GM19099 (cell line): Measurements from ENCODE around the gene CHST15.

Source experiments
- POLR2A ChIP-seq: IDR thresholded peaks from 3 replicates; pipeline ENCODE4 v1.6.1; 2011; ENCODE audit warnings: low read depth; ENCODE audit not compliant: insufficient read length; ENCODE audit errors: extremely low read depth

The CHST15 gene

GRCh38 chr10:124005091-124005490 is 88.3 kb downstream of the CHST15 start:
- TF ChIP-seq POLR2A: no peak

GRCh38 chr10:124004663-124005004 is 88.8 kb downstream of the CHST15 start:
- no peak for TF ChIP-seq POLR2A

DNA sequence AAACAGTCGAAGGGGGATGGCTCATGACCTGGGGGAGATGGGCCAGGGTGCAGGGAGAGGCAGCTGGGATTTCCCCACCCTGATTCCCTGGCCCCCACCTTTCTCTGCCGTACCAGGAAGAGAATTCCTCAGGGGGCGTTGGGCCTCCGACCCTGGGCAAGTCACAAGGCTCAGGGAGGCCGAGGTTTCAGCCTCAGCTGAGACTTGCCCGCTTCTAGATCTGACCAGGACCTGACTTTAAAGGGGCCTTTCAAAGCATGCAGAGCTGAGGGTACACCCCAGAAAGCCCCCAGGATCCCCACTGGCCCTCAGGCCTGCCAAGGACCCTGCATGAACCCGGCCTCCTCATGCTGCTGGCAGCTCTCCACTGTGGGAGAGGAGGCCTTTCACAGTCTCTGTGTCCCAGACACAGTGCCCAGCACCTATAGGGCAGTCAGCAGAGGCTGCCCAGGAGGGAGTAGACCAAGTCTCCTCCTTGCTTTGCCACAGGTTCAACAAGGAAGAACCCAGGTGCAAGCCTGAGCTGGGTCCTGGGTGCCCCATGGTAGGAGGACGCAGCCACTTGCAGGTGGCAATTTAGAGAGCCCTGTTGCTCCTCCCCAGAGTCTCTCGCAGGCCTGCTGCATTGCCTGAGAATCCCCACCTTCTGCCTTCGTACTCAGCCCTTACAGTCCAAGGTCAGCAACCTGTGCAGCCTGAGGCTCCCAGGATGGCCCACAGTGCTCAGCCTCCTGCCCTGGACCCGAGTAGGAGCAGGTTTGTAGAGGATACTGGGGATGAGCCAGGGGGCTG is 89.3 kb downstream of the CHST15 start:
- TF ChIP-seq POLR2A: no peak

DNA sequence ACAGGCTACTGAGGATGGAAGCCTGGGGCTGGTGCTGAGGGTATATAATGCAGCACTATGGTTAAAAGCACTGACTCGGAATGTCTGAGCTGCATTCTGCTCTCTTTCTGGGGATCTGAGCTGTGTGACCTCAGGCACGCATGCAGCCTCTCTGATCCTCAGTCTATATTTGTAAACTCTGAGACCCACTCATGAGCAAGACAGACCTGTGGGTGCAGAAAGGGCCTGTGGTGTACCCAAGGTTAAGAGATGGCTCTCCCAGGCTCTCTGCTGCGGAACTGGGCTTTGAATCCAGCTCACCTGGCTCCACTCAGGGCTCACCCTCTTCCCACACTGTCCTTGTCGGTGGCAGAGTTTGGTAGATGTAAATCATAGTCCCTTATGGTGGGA is 89.9 kb downstream of the CHST15 start:
- TF ChIP-seq POLR2A: no peak

- TF ChIP-seq POLR2A: no peak
Observed at GRCh38 chr10:124003070-124003419, 90.4 kb downstream of the CHST15 start.

- no peak for TF ChIP-seq POLR2A
Observed at GRCh38 chr10:124002391-124003069, 90.9 kb downstream of the CHST15 start.

DNA sequence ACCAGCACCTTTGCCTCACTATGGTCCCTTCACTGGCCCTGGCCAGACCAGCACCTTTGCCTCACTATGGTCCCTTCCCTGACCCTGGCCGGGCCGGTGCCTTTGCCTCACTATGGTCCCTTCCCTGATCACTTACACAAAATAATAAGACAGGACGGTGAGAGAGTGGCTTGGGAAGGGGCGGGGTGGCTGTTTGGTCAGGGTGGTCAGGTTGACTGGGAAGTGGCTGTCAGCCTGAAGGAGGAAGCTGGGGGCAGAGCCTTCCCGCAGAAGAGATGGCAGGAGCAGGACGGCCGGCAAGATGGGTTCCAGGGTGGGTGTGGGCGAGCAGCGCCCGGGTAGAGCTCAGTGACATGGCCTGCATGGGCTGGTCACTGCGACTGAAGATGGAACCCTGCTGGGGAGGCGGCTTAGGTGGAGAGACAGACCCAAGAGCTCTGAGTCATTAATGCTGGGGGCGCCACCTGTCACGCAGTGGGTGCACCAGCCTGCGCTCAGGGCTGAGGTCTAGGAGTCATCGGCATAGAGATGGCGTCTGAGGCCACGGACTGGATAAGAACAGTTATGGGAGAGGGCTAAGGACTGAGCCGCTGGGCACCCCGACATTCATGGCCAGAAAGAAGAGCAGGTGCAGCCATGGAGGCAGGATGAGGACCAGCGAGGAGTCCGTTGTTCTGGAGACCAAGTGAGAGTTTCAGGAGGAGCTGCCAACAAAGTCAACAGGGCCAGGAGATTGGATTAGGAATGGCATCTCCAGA is 91.8 kb downstream of the CHST15 start:
- no peak for TF ChIP-seq POLR2A

- TF ChIP-seq POLR2A: no peak
Observed at GRCh38 chr10:124000792-124001201, 92.6 kb downstream of the CHST15 start.

GRCh38 chr10:123999956-124000615 is 93.3 kb downstream of the CHST15 start:
- TF ChIP-seq POLR2A: no peak

DNA sequence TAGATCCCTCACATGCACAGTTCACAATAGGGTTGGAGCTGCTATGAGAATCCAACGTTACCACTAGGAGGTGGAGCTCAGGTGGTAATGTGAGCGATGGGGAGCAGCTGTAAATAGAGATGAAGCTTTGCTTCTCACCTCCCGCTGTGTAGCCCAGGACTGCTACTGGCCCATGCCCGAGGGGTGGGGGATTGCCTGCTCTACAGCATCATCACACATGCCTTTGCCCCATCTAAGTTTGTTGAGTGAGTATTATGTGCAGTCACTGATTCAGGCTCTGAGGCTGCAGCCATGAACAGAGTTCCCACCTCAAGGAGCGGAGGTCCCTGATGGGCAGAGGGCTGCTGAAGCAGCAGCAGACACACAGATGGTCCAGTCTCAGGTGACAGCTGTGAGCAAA is 94.1 kb downstream of the CHST15 start:
- TF ChIP-seq POLR2A: no peak

- TF ChIP-seq POLR2A: no peak
Observed at GRCh38 chr10:123998197-123999141, 94.9 kb downstream of the CHST15 start.

- no peak for TF ChIP-seq POLR2A
Observed at GRCh38 chr10:123997486-123998196, 95.8 kb downstream of the CHST15 start.

DNA sequence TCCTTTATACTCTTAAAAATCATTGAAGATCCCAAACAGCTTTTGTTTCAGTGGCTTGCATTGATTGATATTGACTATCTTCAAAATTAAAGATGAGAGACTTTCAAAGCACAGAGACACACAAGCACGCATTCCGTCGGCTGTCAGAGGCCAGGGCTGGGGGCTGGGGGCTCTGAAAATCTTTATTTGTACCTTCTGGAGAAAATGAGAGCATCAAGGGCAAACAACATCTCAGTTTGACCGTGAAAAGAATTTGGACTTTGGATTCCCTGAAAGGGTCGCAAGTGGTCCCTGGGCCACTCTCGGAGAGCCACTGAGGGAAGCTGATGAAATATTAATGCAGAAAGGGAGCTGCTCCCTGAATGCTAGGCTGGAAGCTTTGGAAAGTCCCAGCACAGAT is 96.4 kb downstream of the CHST15 start:
- TF ChIP-seq POLR2A: no peak

GRCh38 chr10:123996302-123996701 is 97.1 kb downstream of the CHST15 start:
- no peak for TF ChIP-seq POLR2A

GRCh38 chr10:123995461-123996131 is 97.8 kb downstream of the CHST15 start:
- no peak for TF ChIP-seq POLR2A
